Measurements from ENCODE around the gene PPDPF. TPM values are rescaled to one million over a fixed set of nuclear protein-coding genes. Genes with fewer than 3 reads are reported as not detected.

Gene PPDPF
- polyA plus RNA-seq, 3 donors, result 108 to 192 (median 149) TPM

DNA sequence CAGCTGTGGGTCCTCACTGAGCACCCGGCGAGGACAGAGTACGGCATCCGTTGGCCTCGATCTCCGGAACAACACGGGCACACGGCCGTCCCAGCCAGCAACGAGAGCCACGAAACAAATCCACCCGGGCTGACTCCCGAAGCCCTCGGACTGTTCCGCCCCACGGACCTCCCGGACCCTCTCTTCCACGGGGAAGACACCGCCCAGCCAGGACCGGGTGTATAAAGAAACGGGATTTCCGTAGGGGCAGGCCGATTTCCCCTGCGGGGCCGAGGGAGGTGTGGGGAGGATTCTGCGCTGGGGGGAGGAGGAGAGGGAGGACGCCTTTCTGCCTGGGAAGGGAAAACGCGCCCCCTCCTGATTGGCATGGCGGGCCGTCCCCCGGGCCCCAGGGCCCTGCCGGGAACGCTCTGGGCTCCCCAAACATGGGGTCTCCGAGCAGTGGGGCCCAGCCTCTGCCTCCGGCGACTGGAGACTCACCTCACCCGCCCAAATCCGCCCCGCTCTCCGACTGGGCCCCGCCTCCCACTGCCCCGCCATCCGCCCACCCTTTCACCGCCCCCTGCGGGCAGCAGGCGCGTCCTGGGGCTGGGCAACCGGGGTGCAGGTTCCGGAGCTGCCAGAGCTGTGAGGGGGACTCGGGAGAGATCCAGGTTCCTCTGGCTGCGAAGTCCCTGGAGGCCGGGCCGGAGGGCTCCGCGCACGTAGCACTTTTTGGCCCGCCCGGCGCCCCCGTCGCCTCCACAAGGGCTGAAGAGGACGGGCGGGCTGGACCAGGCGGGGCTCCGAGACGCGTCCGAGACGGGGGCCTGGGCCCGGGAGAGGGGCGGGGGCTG, 679 bp upstream of the PPDPF start:
- no peak for DNase-seq (ENCODE audit: low read depth in 3 of 3, low spot score in 2 of 3)

DNA sequence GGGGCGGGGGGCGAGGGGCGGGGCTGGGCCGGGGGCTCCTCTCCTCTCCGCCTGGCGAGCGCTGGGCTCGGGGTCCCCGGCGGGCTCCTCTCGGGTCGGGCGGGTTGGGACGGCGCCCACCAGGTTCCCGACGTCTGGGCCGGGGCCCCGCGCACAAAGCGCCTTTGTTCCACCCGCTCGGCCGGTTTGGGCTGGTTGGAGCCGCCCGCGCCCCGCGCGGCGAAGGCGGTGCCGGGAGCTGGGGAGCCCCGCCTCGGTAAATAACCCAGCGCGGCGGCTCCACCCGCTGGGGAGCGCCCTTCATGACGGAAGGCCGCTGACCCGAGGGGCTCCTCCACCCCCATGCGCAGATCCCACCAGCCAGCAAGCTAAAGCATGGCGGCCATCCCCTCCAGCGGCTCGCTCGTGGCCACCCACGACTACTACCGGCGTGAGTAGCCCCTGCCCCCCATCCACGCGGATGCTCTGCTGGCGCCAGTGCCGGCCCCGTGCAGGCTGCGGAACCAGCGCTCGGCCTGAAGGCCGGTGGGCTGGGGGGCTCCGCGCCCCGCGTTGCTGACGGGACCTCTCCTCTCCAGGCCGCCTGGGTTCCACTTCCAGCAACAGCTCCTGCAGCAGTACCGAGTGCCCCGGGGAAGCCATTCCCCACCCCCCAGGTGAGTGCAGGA, 503 bp downstream of the PPDPF start:
- no peak for DNase-seq (ENCODE audit: low read depth in 3 of 3, low spot score in 2 of 3)

DNA sequence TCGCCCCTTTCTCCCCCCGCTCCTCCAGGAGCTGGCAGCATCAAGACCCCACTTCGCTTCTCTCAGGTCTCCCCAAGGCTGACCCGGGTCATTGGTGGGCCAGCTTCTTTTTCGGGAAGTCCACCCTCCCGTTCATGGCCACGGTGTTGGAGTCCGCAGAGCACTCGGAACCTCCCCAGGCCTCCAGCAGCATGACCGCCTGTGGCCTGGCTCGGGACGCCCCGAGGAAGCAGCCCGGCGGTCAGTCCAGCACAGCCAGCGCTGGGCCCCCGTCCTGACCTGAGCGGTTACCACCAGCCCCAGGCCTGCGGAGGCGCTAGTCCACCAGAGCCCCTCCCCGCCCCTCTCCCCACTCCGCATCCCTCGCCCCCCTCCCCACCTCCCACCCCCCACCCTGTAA, 1.0 kb downstream of the PPDPF start:
- no peak for DNase-seq (ENCODE audit: low read depth in 3 of 3, low spot score in 2 of 3)

DNA sequence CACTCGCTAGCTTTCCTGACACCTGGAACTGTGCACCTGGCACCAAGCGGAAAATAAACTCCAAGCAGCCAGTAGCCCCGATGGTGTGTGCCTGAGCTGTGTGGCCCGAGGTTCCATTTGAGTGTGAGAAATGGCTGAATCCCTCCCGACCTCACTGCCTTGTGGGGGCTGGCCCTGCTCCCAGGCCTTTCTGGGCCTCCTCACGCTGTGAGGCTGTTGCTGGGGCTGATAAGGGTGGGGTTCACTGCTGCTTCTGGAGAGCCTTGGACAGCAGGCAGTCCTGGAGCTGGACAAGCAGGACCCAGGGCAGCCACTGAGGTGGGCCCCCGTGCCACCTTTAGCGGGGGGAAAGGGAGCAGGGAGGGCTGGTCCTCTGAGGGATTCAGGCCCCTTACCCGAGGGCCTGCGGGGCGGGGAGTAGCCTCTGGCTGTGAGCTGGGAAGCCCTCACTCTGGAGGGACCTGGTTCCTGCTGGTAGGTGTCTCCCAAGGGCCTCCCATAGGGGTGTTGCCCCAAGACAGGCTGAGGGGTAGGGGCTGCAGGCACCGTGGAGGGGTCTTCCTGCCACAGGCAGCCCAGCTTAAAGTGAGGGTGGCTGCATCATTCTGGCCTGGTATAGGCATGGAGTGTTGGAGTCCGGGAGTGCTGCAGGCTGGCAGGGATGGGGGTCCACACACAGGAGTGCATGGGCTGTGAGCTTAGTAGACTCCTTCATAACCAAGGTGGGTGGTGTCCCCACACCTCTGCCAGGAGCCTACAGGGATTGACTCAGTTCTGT, 1.7 kb downstream of the PPDPF start:
- DNase-seq (ENCODE audit: low read depth in 3 of 3, low spot score in 2 of 3), result no peak

DNA sequence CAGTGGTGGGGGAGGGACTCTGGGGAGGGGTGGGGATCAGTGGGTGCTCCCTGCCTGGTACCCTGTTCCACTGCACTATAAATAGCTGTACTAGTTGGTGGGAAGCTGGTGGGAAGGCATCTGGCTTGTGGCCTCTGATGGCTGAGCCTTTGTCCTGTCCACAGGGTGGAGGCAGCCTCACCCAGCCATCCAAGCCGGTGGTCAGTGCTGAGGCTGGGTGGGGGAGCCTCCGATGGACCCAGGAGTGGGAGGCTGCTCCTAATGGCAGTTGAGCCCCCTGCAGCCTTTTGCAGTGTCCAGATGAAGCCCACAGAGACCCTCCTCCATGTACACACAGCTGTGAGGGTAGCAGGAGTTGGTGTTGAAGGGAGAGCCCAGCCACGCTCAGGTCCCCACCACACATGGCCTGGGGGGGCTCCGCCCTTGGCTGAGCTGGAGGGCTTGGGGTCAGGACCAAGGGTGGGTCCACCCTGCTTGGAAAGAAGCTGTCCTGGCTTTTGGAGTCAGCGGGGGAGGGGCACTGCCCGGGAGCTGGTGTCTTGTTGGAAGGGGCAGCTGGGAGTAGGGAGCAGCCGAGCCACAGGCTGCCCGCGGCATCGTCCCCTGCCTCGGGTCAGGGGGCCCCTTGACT, 2.5 kb downstream of the PPDPF start:
- no peak for DNase-seq (ENCODE audit: low read depth in 3 of 3, low spot score in 2 of 3)

DNA sequence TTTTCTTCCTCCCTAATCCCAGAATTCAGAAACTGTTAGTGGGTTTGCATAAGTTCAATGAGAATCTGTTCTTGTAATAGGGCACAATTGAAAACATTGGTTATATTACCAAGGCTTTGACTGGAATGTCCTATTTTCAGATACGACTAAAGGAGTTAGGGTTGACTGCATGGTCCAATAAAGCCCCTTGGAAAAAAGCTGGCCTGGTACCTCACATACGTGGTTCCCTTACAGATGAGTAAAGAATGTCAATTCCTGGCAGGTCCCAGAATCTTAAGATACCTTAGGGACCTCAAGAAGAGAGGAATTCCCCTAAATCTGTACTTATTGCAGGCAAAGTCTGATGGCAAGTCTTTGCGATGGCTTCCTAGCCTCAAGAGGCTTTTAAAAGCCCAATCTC, 4.6 kb downstream of the PPDPF start:
- DNase-seq (ENCODE audit: low read depth in 3 of 3, low spot score in 2 of 3), result no peak

DNA sequence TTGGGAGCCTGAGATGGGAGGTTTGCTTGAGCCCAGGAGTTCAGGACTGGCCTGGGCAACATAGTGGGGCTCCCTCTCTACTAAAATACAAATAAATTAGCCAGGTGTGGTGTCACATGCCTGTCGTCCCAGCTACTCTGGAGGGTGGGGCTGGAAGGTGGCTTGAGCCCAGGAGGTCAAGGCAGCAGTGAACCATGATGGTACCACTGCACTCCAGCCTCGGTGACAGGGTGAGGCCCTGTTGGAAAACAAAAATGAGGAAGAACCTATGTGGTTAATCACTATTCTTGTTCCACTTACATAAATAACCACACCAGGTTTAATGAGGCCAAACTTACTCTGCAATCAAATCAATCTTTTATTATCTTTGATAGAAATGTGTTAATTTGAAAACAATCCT, 5.4 kb downstream of the PPDPF start:
- DNase-seq (ENCODE audit: low read depth in 3 of 3, low spot score in 2 of 3), result no peak

DNA sequence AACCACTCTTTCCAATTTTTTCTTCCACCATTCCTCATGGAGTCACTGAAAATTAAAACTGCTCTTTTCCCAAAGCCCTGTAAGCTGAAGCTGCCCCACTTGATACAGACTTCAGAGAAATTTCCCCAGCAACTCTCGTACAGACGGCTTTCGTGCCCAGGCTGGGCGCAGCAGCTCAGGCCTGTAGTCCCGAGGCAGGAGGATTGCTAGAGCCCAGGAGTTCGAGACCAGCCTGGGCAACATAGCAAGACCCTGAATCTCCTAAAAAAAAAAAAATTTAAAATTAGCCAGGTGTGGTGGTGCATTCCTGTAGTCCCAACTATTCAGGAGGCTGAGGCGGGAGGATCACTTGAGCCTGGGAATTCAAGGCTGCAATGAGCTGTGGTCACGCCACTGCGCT, 6.6 kb downstream of the PPDPF start:
- DNase-seq (ENCODE audit: low read depth in 3 of 3, low spot score in 2 of 3), result no peak

DNA sequence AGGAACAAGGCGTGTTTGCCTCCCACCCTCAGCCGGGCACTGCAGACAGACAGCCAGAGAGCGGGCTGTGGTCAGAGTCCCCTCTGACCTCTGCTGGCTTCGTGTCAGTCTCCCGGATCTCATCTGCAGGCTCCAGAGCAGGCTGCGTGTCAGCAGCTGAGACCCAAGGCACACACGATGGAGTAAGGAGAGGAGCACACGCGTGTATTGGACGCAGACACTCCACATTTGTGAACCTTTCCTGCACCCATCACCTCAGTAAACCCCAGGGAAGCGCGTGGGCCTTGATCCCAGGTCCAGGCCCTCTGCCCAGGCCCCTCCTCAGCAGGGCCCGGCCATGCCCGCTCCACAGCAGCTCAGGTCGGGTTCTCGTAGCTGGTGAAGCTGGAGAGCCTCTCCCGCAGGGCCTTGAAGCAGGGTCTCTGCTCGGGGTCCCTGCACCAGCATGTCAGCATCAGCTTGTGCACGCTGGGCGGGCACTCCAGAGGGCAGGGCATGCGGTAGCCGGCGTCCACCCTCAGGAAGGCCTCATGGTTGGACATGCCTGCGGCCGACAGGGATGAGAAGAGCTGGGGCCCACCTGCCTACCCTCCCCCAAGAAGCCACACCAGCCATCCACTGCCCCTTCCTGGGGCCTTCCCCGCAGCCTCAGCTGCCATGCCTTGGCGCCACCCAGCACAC, 8.8 kb downstream of the PPDPF start:
- DNase-seq (ENCODE audit: low read depth in 3 of 3, low spot score in 2 of 3), result no peak

DNA sequence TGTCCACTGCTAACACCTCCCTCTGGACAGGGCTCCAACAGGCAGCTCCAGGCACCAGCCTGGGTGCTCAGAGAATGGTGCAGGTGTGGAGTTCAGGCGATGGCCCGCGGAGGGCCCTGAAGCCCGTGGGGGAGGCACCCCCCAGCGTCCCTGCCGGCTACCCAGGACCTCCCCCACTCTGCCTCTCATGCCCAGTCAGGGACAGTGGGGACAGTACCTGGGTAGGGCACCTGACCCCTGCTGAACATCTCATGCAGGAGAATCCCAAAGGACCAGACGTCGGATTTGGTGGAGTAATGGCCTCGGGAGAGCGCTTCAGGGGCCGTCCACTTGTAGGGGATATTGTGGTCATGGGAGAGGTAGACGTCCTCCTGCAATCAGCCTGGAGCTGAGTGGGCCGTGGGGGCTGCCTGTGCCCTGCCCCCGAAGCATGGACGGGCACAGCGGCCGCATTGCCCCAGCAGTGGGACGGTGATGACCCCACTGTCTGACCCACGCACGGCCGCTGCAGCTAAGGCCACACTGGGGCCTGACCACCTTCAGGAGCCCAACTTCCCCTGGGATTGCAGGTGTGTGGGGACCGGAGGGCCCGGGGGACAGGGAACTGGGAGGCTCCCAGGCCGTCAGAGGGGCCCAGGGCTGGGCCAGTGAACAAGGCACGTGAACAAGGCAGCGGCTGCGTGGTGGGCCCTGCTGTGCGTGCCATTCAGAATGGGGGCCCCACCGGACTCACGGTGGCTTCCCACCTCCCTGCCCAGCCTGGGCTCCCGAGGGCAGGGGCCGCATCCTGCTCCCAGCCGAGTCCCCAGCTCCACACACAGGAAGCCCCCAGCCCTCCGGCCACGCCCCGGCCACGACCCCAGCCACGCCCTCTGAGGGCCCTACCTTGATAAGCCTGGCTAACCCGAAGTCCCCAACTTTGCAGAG, 9.6 kb downstream of the PPDPF start:
- no peak for DNase-seq (ENCODE audit: low read depth in 3 of 3, low spot score in 2 of 3)

DNA sequence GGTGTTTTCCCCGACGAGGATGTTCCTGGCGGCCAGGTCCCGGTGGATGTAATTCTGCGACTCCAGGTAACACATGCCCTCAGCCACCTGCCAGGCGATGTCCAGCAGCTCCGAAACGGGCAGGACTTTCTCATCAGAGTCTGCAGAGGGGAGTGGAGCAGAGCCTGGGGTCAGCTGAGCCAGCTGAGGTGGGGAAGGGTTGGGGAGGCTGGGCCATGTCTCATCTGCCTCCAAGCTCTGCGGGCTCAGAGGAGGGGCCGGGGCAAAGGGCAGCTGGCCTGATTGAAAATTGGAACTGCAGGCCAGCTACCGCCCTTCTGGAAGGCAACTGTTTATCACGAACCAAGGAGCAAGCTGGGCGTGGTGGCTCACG, 10.2 kb downstream of the PPDPF start:
- DNase-seq (ENCODE audit: low read depth in 3 of 3, low spot score in 2 of 3), result no peak

DNA sequence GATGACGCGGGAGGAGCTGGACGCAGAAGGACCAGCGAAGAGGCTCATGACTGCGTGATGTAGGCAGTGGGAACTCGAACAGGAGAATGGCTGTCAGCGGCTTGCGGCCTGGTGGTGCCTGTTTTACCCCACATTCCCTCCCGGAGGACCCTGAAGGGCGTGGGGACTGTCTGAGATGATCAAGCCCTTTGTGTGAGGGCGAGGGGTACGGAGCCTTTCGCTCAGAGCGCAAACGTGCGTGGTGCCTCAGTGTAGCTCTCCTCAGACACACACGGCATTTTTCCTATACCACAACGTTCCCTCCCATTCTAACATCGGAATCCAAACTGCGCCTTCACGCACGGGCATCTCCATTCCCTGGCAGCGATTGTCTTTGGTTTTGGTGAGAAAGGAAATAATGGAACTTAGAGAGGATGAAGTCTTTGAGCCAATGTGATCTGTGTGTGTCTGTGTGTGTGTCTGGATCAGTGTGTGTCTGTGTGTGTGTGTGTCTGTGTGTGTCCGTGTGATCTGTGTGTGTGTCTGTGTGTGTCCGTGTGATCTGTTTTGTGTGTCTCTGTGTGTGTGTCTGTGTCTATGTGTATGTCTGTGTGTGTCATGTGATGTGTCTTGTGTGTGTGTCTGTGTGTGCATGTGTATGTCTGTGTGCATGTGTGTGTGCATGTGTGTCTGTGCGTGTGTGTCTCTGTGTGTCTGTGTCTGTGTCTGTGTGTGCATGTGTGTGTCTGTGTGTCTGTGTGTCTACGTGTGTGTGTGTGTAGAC, 11.3 kb downstream of the PPDPF start:
- DNase-seq (ENCODE audit: low read depth in 3 of 3, low spot score in 2 of 3), result no peak

DNA sequence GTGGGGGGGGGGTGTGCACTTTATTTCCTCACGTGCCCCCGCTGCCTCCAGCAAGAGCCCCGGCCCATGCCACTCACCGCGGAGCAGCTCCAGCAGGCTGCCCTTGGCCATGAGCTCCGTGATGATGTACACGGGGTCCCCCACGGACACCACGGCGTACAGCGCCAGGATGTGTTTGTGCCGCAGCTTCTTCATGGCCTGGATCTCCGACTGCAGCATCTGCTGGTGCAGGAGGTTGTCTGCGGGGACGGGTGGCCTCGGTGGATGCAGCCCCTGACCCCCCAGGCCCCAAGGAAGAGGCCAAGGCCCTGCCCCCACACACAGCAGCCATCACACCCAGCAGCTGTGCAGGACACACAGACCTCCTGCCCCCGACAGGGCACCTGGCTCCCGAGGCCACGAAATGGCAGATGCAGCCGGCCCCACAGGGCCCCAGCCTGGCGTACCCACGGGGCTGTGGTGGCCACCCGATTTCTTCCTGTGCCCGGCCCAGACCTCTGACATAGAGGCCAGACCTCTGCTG, 11.9 kb downstream of the PPDPF start:
- no peak for DNase-seq (ENCODE audit: low read depth in 3 of 3, low spot score in 2 of 3)

DNA sequence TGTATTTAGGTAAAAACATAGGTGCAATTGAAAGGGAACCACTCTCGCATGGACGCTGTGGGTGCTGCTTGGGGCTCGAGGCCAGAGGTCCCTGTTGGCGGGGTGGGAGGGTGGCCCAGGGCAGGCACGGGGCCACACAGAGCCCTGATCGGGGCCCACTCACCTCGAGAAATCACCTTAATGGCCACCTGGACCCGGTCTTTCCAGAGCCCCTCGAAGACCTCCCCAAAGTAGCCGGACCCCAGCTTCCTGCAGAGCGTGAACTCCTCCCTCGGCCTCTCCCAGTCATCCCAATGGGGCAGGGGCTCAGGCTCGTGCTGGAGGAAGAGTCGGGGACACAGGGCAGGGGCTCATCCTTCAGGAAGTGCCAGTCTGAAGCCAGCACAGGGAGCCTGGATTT, 12.8 kb downstream of the PPDPF start:
- no peak for DNase-seq (ENCODE audit: low read depth in 3 of 3, low spot score in 2 of 3)

DNA sequence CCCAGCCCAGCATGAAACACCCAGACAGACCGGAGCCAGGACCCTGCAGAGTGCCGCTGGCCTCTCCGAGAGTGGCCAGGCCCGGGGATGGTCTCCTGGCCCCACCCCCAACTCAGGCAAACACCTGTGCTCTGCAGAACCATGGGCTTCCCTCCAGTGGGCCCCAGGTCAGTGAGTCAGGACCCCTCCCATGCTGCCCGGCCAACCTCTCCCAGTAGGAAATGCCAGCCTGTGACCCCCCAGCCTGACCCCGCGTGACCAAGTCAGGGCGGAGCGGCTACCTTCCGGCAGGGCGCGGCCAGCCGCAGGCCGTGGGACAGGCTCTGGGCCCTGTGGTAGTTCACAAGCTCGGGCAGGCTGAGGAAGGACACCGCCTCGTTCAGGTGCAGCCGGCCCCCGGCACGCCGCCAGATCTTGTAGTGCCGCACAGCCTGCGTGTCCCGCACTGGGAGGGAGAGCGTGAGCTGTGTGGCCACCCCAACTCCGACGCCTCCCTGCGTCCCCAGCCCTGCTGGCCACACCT, 13.4 kb downstream of the PPDPF start:
- DNase-seq (ENCODE audit: low read depth in 3 of 3, low spot score in 2 of 3), result no peak

DNA sequence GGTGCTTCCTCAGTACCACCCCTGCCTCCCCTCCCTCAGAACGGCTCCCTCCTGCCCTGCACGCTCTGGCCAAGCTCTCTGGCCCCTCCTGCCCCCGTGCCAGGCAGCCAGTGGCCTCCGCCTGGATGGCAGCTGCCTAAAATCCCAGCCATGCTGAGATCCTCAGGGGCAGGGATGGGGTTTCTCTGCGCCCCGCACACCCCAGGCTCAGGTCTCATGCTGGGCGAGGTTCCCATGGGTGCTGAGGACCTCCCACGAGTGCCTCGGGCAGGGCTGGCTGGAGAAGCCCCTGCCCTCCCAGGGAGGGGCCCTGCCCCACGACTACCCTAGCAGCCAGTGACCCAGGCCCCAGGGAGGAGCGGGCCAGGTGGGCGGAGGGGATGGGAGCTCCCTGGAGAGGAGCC, 13.9 kb downstream of the PPDPF start:
- DNase-seq (ENCODE audit: low read depth in 3 of 3, low spot score in 2 of 3), result no peak

DNA sequence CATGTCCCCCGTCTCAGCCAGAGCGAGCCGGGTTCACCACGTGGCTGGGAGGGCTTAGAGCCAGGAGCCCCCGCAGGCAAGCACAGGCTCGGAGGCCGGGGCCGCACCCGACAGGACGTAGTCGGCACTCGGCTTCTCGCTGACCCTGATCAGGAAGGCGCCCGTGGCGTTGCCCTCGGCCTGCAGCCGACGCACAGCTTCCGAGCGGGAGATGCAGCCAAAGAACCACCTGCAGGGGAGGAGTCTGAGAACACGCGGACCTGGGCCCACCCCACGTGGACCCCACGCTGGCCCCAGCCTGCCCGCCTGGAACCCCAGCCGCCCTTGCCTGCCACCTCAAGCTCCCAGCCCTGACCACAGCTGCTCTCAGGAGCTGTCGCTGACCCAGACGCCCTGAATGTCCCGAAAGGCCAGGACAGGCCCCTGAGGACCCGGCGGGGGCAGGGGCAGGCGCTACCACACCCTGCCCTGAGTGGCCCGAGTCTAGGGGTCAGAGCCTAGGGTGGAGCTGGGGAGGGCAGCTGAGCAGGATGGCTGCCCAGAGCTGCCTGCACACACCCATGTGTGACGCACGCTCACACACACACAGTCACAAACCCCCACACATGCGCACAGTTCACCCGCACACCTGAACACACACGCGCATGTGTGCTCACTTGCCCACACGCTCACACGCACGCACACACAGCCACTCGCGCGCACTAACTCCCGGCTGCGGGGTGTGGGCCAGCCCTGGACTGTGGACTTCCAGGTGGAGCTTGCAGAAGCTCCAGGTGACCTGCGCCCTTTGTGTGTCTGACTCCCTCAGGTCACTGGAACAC, 14.5 kb downstream of the PPDPF start:
- DNase-seq (ENCODE audit: low read depth in 3 of 3, low spot score in 2 of 3), result no peak
